ENCODE data around the gene CAMK2D.

Gene CAMK2D

GRCh38 chr4:113438596-113438995 lies 322.9 kb downstream of the CAMK2D start:
- DNase-seq (ENCODE audit: low spot score): no peak

GRCh38 chr4:113437129-113437528 lies 324.4 kb downstream of the CAMK2D start:
- no peak for DNase-seq (ENCODE audit: low spot score)

GRCh38 chr4:113436360-113436759 lies 325.2 kb downstream of the CAMK2D start:
- DNase-seq (ENCODE audit: low spot score): peak; percentile 54

- peak; percentile 77 for DNase-seq (ENCODE audit: low spot score)
These were observed 325.6 kb downstream of the CAMK2D start for GRCh38 chr4:113435893-113436292.

GRCh38 chr4:113434247-113434587 lies 327.3 kb downstream of the CAMK2D start:
- peak; percentile 25 for DNase-seq (ENCODE audit: low spot score)

- peak; percentile 33 for DNase-seq (ENCODE audit: low spot score)
These were observed 327.8 kb downstream of the CAMK2D start for GRCh38 chr4:113433536-113434246.

GRCh38 chr4:113433116-113433515 lies 328.4 kb downstream of the CAMK2D start:
- DNase-seq (ENCODE audit: low spot score): no peak

- DNase-seq (ENCODE audit: low spot score): no peak
These were observed 337.9 kb downstream of the CAMK2D start for GRCh38 chr4:113423631-113424030.

- no peak for DNase-seq (ENCODE audit: low spot score)
These were observed 340.6 kb downstream of the CAMK2D start for GRCh38 chr4:113420938-113421337.

- no peak for DNase-seq (ENCODE audit: low spot score)
These were observed 341.9 kb downstream of the CAMK2D start for GRCh38 chr4:113419631-113420030.

- peak; percentile 51 for DNase-seq (ENCODE audit: low spot score)
These were observed 350.0 kb downstream of the CAMK2D start for GRCh38 chr4:113411496-113411938.

GRCh38 chr4:113410686-113411085 lies 350.9 kb downstream of the CAMK2D start:
- DNase-seq (ENCODE audit: low spot score): no peak

- DNase-seq (ENCODE audit: low spot score): no peak
These were observed 352.4 kb downstream of the CAMK2D start for GRCh38 chr4:113409181-113409580.

- DNase-seq (ENCODE audit: low spot score): no peak
These were observed 354.1 kb downstream of the CAMK2D start for GRCh38 chr4:113407409-113407808.

- DNase-seq (ENCODE audit: low spot score): no peak
These were observed 354.9 kb downstream of the CAMK2D start for GRCh38 chr4:113406723-113407016.

- no peak for DNase-seq (ENCODE audit: low spot score)
These were observed 355.4 kb downstream of the CAMK2D start for GRCh38 chr4:113405874-113406722.

GRCh38 chr4:113404841-113405240 lies 356.7 kb downstream of the CAMK2D start:
- no peak for DNase-seq (ENCODE audit: low spot score)

- DNase-seq (ENCODE audit: low spot score): no peak
These were observed 357.4 kb downstream of the CAMK2D start for GRCh38 chr4:113404167-113404571.

Data from AG20443 (cell line).